Neural cell (in vitro differentiated cells): ENCODE results near the gene FNDC10. TPM values are rescaled to one million over a fixed set of nuclear protein-coding genes. Genes with fewer than 3 reads are reported as not detected.
"Not testable (repeated sequence)": the region's sequence is repeated elsewhere in the genome, so short reads cannot be mapped to it uniquely, and the experiment has no call there.

Source experiments
- H2AFZ ChIP-seq: fragments of 200-600, 300-800 bp; sonication (generic), shearing (Covaris generic); 2 replicates; pipeline ENCODE4 v1.6.0; 2014; ENCODE audit warnings: low read depth, mild to moderate bottlenecking, antibody characterized with exemption, low read length, moderate library complexity
- H3F3A ChIP-seq: fragments of 200-600 bp; shearing (Covaris generic); 2 replicates; pipeline ENCODE4 v1.6.1; 2016; ENCODE audit warnings: mild to moderate bottlenecking, moderate library complexity, mixed read lengths, antibody characterized with exemption, low read length; ENCODE audit not compliant: insufficient read depth, poor library complexity, severe bottlenecking
- H3K27ac ChIP-seq: fragments of 200-600, 300-800 bp; sonication (generic), shearing (Covaris generic); 2 replicates; pipeline ENCODE4 v1.5.1; 2014; ENCODE audit warnings: mild to moderate bottlenecking, low read length, moderate library complexity
- H3K27me3 ChIP-seq: fragments of 300-800, 200-600 bp; sonication (generic), shearing (Covaris generic); 2 replicates; pipeline ENCODE4 v1.6.0; 2014; ENCODE audit warnings: mild to moderate bottlenecking, low read depth, low read length, moderate library complexity; ENCODE audit not compliant: insufficient read depth
- H3K36me3 ChIP-seq: fragments of 300-800, 200-600 bp; sonication (generic), shearing (Covaris generic); 2 replicates; pipeline ENCODE4 v1.5.1; 2014; ENCODE audit warnings: mild to moderate bottlenecking, antibody characterized with exemption, low read length, moderate library complexity; ENCODE audit not compliant: insufficient read depth
- H3K4me2 ChIP-seq: fragments of 300-800, 200-600 bp; sonication (generic), shearing (Covaris generic); 2 replicates; pipeline ENCODE4 v1.6.0; 2014; ENCODE audit warnings: mild to moderate bottlenecking, low read length
- H3K4me3 ChIP-seq: fragments of 300-800, 200-600 bp; sonication (generic), shearing (Covaris generic); 2 replicates; pipeline ENCODE4 v1.5.1; 2014; ENCODE audit warnings: mild to moderate bottlenecking, low read length, moderate library complexity
- H3K79me2 ChIP-seq: fragments of 200-600 bp; shearing (Covaris generic); replicated peaks from 2 replicates; pipeline ENCODE4 v1.6.0; 2014; ENCODE audit warnings: mild to moderate bottlenecking, low read length, moderate library complexity; ENCODE audit not compliant: insufficient read depth
- H3K9ac ChIP-seq: fragments of 300-800, 200-600 bp; sonication (generic), shearing (Covaris generic); 2 replicates; pipeline ENCODE4 v1.6.1; 2016; ENCODE audit warnings: mild to moderate bottlenecking, low read length, mixed read lengths
- H3K9me2 ChIP-seq: fragments of 200-600 bp; shearing (Covaris generic); 2 replicates; pipeline ENCODE4 v1.6.1; 2016; ENCODE audit warnings: mild to moderate bottlenecking, low read length, mixed read lengths; ENCODE audit not compliant: insufficient read depth
- H3K9me3 ChIP-seq: fragments of 200-600, 300-800 bp; sonication (generic), shearing (Covaris generic); 2 replicates; pipeline ENCODE4 v1.6.1; 2016; ENCODE audit warnings: mild to moderate bottlenecking, mixed run types, low read length, moderate library complexity, mixed read lengths
- H4K20me1 ChIP-seq: fragments of 200-600 bp; shearing (Covaris generic); 2 replicates; pipeline ENCODE4 v1.6.1; 2016; ENCODE audit warnings: mild to moderate bottlenecking, mixed run types; ENCODE audit not compliant: insufficient read depth
- EP300 ChIP-seq: fragments of 450-650 bp; conservative IDR thresholded peaks from 2 replicates; pipeline ENCODE4 v1.6.1; 2014; ENCODE audit warnings: antibody characterized with exemption, mild to moderate bottlenecking, moderate library complexity; ENCODE audit not compliant: poor library complexity, severe bottlenecking
- EZH2 ChIP-seq: fragments of 200-600, 300-800 bp; shearing (Covaris generic), sonication (generic); IDR thresholded peaks from 2 replicates; pipeline ENCODE4 v1.6.1; 2014; ENCODE audit warnings: antibody characterized with exemption, low read length, borderline replicate concordance, mild to moderate bottlenecking; ENCODE audit not compliant: insufficient read depth, poor library complexity, severe bottlenecking
- POLR2AphosphoS5 ChIP-seq: IDR thresholded peaks from 2 replicates; pipeline ENCODE4 v1.6.1; 2012
- RAD21 ChIP-seq: fragments of 450-650 bp; conservative IDR thresholded peaks from 2 replicates; pipeline ENCODE4 v1.6.1; 2014; ENCODE audit warnings: antibody characterized with exemption, mild to moderate bottlenecking, moderate library complexity
- SMC3 ChIP-seq: fragments of 450-650 bp; conservative IDR thresholded peaks from 2 replicates; pipeline ENCODE4 v1.6.1; 2014; ENCODE audit warnings: antibody characterized with exemption, mild to moderate bottlenecking, moderate library complexity; ENCODE audit not compliant: poor library complexity
- TAF1 ChIP-seq: IDR thresholded peaks from 2 replicates; pipeline ENCODE4 v1.6.1; 2012; ENCODE audit warnings: low read depth
- polyA plus RNA-seq: library from polyadenylated mRNA; depleted of rRNA; stranded (reverse); fragments of >200 nt; gene quantifications from 2 replicates; pipeline ENCODE4 v1.2.3, GENCODE V29; 2014
- TF ChIP-seq, protein P1 (sequence below): IDR thresholded peaks from 2 replicates; pipeline ENCODE4 v1.6.1; 2012; ENCODE audit warnings: borderline replicate concordance
- TF ChIP-seq, protein P2 (sequence below): fragments of 450-650 bp; IDR thresholded peaks from 2 replicates; pipeline ENCODE4 v1.5.1; 2014; ENCODE audit warnings: antibody characterized with exemption, mild to moderate bottlenecking, moderate library complexity; ENCODE audit not compliant: poor library complexity, severe bottlenecking

The FNDC10 gene
- polyA plus RNA-seq, 1 donor from 2014 or later = 4.5 TPM

- TF ChIP-seq, protein P1, sequence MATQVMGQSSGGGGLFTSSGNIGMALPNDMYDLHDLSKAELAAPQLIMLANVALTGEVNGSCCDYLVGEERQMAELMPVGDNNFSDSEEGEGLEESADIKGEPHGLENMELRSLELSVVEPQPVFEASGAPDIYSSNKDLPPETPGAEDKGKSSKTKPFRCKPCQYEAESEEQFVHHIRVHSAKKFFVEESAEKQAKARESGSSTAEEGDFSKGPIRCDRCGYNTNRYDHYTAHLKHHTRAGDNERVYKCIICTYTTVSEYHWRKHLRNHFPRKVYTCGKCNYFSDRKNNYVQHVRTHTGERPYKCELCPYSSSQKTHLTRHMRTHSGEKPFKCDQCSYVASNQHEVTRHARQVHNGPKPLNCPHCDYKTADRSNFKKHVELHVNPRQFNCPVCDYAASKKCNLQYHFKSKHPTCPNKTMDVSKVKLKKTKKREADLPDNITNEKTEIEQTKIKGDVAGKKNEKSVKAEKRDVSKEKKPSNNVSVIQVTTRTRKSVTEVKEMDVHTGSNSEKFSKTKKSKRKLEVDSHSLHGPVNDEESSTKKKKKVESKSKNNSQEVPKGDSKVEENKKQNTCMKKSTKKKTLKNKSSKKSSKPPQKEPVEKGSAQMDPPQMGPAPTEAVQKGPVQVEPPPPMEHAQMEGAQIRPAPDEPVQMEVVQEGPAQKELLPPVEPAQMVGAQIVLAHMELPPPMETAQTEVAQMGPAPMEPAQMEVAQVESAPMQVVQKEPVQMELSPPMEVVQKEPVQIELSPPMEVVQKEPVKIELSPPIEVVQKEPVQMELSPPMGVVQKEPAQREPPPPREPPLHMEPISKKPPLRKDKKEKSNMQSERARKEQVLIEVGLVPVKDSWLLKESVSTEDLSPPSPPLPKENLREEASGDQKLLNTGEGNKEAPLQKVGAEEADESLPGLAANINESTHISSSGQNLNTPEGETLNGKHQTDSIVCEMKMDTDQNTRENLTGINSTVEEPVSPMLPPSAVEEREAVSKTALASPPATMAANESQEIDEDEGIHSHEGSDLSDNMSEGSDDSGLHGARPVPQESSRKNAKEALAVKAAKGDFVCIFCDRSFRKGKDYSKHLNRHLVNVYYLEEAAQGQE = no peak
- no peak for TF ChIP-seq EZH2
Observed at GRCh38 chr1:1559066-1559465, 40.9 kb downstream of the FNDC10 start (continued).

- Histone ChIP-seq H3F3A (no peaks in the 10 kb centered on the region), H3K4me3 (no peak overlapping the region), H3K9me3 (no peaks in the 10 kb centered on the region), H3K9ac (no peak overlapping the region), H2AFZ (no peak overlapping the region), H3K4me2 (no peak overlapping the region), H3K9me2 (no peaks in the 10 kb centered on the region), H3K27ac (no peak overlapping the region), H4K20me1 (no peaks in the 10 kb centered on the region), H3K27me3 (no peaks in the 10 kb centered on the region), H3K79me2 (no peaks in the 10 kb centered on the region), H3K36me3 (no peaks in the 10 kb centered on the region)
- no peak for TF ChIP-seq SMC3
- TF ChIP-seq TAF1 = no peak
- TF ChIP-seq, protein P1 = no peak
- TF ChIP-seq EP300 = no peak
- TF ChIP-seq RAD21 = no peak
- TF ChIP-seq, protein P2, sequence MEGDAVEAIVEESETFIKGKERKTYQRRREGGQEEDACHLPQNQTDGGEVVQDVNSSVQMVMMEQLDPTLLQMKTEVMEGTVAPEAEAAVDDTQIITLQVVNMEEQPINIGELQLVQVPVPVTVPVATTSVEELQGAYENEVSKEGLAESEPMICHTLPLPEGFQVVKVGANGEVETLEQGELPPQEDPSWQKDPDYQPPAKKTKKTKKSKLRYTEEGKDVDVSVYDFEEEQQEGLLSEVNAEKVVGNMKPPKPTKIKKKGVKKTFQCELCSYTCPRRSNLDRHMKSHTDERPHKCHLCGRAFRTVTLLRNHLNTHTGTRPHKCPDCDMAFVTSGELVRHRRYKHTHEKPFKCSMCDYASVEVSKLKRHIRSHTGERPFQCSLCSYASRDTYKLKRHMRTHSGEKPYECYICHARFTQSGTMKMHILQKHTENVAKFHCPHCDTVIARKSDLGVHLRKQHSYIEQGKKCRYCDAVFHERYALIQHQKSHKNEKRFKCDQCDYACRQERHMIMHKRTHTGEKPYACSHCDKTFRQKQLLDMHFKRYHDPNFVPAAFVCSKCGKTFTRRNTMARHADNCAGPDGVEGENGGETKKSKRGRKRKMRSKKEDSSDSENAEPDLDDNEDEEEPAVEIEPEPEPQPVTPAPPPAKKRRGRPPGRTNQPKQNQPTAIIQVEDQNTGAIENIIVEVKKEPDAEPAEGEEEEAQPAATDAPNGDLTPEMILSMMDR = no peak
- no peak for TF ChIP-seq POLR2AphosphoS5
Observed at GRCh38 chr1:1558591-1558990, 41.3 kb downstream of the FNDC10 start.

GRCh38 chr1:1557688-1558087 is 42.2 kb downstream of the FNDC10 start:
- not testable (repeated sequence) for H3K9ac ChIP-seq, H3K27me3 ChIP-seq, H2AFZ ChIP-seq, H3K4me2 ChIP-seq, H3K79me2 ChIP-seq, H3K36me3 ChIP-seq, H3F3A ChIP-seq, H3K27ac ChIP-seq, H4K20me1 ChIP-seq, H3K9me3 ChIP-seq, H3K4me3 ChIP-seq, H3K9me2 ChIP-seq

- H3K27me3 ChIP-seq, H3K9ac ChIP-seq, H3K9me2 ChIP-seq, H3K79me2 ChIP-seq, H2AFZ ChIP-seq, H3F3A ChIP-seq, H3K27ac ChIP-seq, H4K20me1 ChIP-seq, H3K4me3 ChIP-seq, H3K4me2 ChIP-seq, H3K36me3 ChIP-seq, H3K9me3 ChIP-seq: not testable (repeated sequence)
Observed at GRCh38 chr1:1556961-1557360, 43.0 kb downstream of the FNDC10 start.
